ENCODE measurements around the gene ARHGAP33. TPM values are rescaled to one million over a fixed set of nuclear protein-coding genes. Genes with fewer than 3 reads are reported as not detected.

Gene ARHGAP33
- total and polyA plus RNA-seq, 2 of the 4 experiments (the other 2 are of a cell fraction): 0.72 to 11.9 TPM

GRCh38 chr19:35806597-35806996 is 31.2 kb downstream of the ARHGAP33 start:
- Histone ChIP-seq H3K36me3 (ENCODE audit: control insufficient read depth, insufficient read depth, low read length) (no peaks in the 10 kb centered on the region), H4K8ac (ENCODE audit: low read depth in 2 of 2, low read length in 2 of 2) (no peak overlapping the region), H3K79me1 (ENCODE audit: low read depth in 1 of 2, low read length in 2 of 2) (no peaks in the 10 kb centered on the region), H3K9me1 (ENCODE audit: insufficient read depth, low read length) (no peaks in the 10 kb centered on the region), H3K4me2 (ENCODE audit: low read depth, low read length) (no peak overlapping the region), H2BK120ac (ENCODE audit: low read depth, low read length) (no peak overlapping the region), H3K23ac (ENCODE audit: low read depth, low read length) (no peak overlapping the region), H3K14ac (replicated peaks; ENCODE audit: low read depth, low read length) (no peak overlapping the region), H3K4me3 (ENCODE audit: insufficient read depth, low read depth, low read length) (no peak overlapping the region), H3K4ac (ENCODE audit: low read depth, low read length) (no peak overlapping the region), H2BK15ac (ENCODE audit: low read depth, low read length) (no peak overlapping the region), H3K27ac (ENCODE audit: insufficient read depth, low read length) (no peak overlapping the region), H3K56ac (ENCODE audit: extremely low read depth, insufficient read depth, low read length) (no peak overlapping the region), H2BK20ac (ENCODE audit: low read depth, low read length) (no peak overlapping the region), H2AK9ac (replicated peaks; ENCODE audit: low read depth, low read length, poor library complexity) (no peak overlapping the region), H4K91ac (ENCODE audit: insufficient read depth, low read depth, low read length) (no peak overlapping the region), H3K4me1 (ENCODE audit: control insufficient read depth, insufficient read depth, low read length) (no peaks in the 10 kb centered on the region), H3K9ac (ENCODE audit: low read depth, low read length) (no peak overlapping the region), H3K9me3 (ENCODE audit: control insufficient read depth, insufficient read depth, low read length) (no peaks in the 10 kb centered on the region), H4K20me1 (ENCODE audit: insufficient read depth, low read length) (no peaks in the 10 kb centered on the region), H4K5ac (ENCODE audit: low read depth, low read length) (no peak overlapping the region), H3K27me3 (ENCODE audit: control insufficient read depth, insufficient read depth, low read length) (peaks cover 23% of the 10 kb centered on the region), H2AFZ (replicated peaks; ENCODE audit: low read length, poor library complexity) (no peak overlapping the region), H2BK5ac (ENCODE audit: low read depth, low read length, poor library complexity, severe bottlenecking) (no peak overlapping the region), H2AK5ac (ENCODE audit: low read depth, low read length) (no peak overlapping the region), H3K18ac (ENCODE audit: low read depth, low read length) (no peak overlapping the region)
- ATAC-seq (ENCODE audit: low read depth) (no peak), DNase-seq (no peak)
- TF ChIP-seq MAZ (IDR thresholded peaks at IDR 0.05; ENCODE audit: borderline replicate concordance, low read depth, low read length) (no peak), RAD21 (IDR thresholded peaks at IDR 0.05; ENCODE audit: low read length) (no peak), CHD1 (IDR thresholded peaks at IDR 0.05; ENCODE audit: low read depth, low read length) (no peak)
- no TSS peak for BruUV-seq (replicated peaks)
- ChIA-PET CTCF (no interaction called here), POLR2A (ENCODE audit: unreplicated experiment) (no interaction called here)
- intact Hi-C loops (cut with micrococcal nuclease) (no loop called here), in situ Hi-C loops (cut with MboI; ENCODE audit: low sequenced_read_pairs) (no loop called here), dilution Hi-C loops (cut with HindIII; ENCODE audit: low sequenced_read_pairs, unreplicated experiment) (no loop called here)
- WGBS, 2 experiments (ENCODE audit: extremely low coverage in 2 of 2, insufficient read length in 1 of 2): 73% methylated on average over 14 of the region's 18 CpGs; no CpG with 5 or more reads in 1 of the 2 experiments

Measured in IMR-90 (cell line).